Activated B cell treated with CpG ODN at 0.5 μM for 24 hours (primary cell): Measurements from ENCODE around the gene KLHL29. TPM values are rescaled to one million over a fixed set of nuclear protein-coding genes. Genes with fewer than 3 reads are reported as not detected.
A peak's percentile ranks its signal among the peaks of the same experiment; 100 is the strongest.

Source experiments
- ATAC-seq: fragments of 200-7000 bp; cut with Tn5 transposase; one replicate; pipeline ENCODE4 v1.10.0; 2021; ENCODE audit warnings: low read depth, mild to moderate bottlenecking, moderate library complexity
- CTCF ChIA-PET: fragments of 350-600 bp; sonication (Branson Sonifier 250); formaldehyde crosslinking; loops from one replicate; lab custom pipeline; 2021; ENCODE audit warnings: antibody characterized with exemption; lab: Charles Lee
- POLR2A ChIA-PET: fragments of 350-600 bp; sonication (Branson Sonifier 250); formaldehyde crosslinking; loops from one replicate; lab custom pipeline; 2021; ENCODE audit warnings: antibody characterized with exemption; lab: Charles Lee
- DNase-seq: peaks from one replicate; pipeline ENCODE4 v3.0.0; 2022
- H3K27ac Mint-ChIP-seq: one replicate; pipeline ENCODE4 v1.8.0; 2020; ENCODE audit warnings: mixed read lengths
- H3K27me3 Mint-ChIP-seq: one replicate; pipeline ENCODE4 v1.8.0; 2021; ENCODE audit warnings: mixed read lengths
- H3K36me3 Mint-ChIP-seq: one replicate; pipeline ENCODE4 v1.8.0; 2021; ENCODE audit warnings: low read depth, mixed read lengths
- H3K4me1 Mint-ChIP-seq: one replicate; pipeline ENCODE4 v1.8.0; 2021; ENCODE audit warnings: mixed read lengths
- H3K4me3 Mint-ChIP-seq: one replicate; pipeline ENCODE4 v1.8.0; 2020; ENCODE audit warnings: mild to moderate bottlenecking, mixed read lengths
- H3K9me3 Mint-ChIP-seq: one replicate; pipeline ENCODE4 v1.8.0; 2020; ENCODE audit warnings: mixed read lengths
- intact Hi-C: fragments of 100-400 bp; cut with micrococcal nuclease; formaldehyde crosslinking; loops from one replicate; pipeline ENCODE4 v1.15.1; 2024
- total RNA-seq: library from RNA; stranded (reverse); gene quantifications from 2 replicates; pipeline ENCODE4 v1.2.3, GENCODE V29; 2022
- TF ChIP-seq, protein P1 (sequence below): fragments of 200-600 bp; IDR thresholded peaks from one replicate; pipeline ENCODE4 v1.8.0; 2022; ENCODE audit warnings: antibody characterized with exemption, mild to moderate bottlenecking

KLHL29 gene
- total RNA-seq, 1 donor from 2014 or later: 2.5 TPM

DNA sequence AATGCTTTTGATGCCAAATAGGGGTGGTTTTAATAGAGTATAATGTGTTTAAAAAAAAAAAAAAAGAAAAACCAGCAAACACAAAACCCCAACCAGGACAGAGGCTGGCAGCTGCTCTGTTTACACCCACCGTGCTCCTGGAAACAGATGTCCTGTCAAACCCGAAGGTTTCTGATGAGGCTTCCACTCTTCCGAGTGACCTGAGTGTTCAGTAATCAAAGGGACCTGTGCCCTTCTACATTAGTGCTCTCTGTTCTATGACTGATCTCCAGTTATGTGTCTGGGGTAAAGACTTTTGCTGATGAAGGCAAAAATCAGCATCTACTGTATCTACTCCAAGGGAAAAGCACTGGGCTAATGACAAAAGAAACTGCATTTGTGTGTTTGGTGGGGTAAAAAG lies 3.5 kb upstream of the KLHL29 start:
- ChIA-PET POLR2A (no interaction called here), CTCF (no interaction called here)
- H3K4me3 Mint-ChIP-seq: no peak overlapping the region
- intact Hi-C loops: no loop called here
- no peak for ATAC-seq
- peaks cover 7% of the 10 kb centered on the region for H3K27me3 Mint-ChIP-seq
- TF ChIP-seq, protein P1, sequence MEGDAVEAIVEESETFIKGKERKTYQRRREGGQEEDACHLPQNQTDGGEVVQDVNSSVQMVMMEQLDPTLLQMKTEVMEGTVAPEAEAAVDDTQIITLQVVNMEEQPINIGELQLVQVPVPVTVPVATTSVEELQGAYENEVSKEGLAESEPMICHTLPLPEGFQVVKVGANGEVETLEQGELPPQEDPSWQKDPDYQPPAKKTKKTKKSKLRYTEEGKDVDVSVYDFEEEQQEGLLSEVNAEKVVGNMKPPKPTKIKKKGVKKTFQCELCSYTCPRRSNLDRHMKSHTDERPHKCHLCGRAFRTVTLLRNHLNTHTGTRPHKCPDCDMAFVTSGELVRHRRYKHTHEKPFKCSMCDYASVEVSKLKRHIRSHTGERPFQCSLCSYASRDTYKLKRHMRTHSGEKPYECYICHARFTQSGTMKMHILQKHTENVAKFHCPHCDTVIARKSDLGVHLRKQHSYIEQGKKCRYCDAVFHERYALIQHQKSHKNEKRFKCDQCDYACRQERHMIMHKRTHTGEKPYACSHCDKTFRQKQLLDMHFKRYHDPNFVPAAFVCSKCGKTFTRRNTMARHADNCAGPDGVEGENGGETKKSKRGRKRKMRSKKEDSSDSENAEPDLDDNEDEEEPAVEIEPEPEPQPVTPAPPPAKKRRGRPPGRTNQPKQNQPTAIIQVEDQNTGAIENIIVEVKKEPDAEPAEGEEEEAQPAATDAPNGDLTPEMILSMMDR: no peak
- peaks cover 1% of the 10 kb centered on the region for H3K36me3 Mint-ChIP-seq
- H3K9me3 Mint-ChIP-seq: no peaks in the 10 kb centered on the region
- DNase-seq: no peak
- peak overlapping the region; percentile 86 for H3K27ac Mint-ChIP-seq
- H3K4me1 Mint-ChIP-seq: peaks cover 32% of the 10 kb centered on the region

DNA sequence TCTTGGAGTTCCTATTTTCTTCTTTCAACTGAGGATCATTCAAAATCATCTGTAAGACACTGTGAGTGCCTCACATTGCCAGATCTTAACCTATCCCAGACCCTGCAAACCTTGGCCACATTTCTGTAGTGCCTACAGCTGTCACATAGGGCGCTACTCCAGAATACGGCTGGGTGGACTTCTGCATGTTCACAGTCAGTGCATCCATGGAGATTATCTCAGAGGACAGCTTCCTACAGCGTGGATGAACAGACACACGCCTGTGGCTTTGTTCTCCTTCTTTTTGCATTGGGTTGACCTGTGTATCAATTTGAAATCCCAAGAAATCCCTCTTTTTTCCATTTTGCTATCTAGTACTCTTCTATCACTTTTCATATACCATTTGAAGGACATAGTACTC lies 1.9 kb upstream of the KLHL29 start:
- H3K27ac Mint-ChIP-seq: no peak overlapping the region
- TF ChIP-seq, protein P1: no peak
- peaks cover 1% of the 10 kb centered on the region for H3K36me3 Mint-ChIP-seq
- ChIA-PET CTCF (no interaction called here), POLR2A (no interaction called here)
- H3K4me1 Mint-ChIP-seq: peaks cover 39% of the 10 kb centered on the region
- peak overlapping the region; percentile 24 for H3K4me3 Mint-ChIP-seq
- intact Hi-C loops: no loop called here
- H3K9me3 Mint-ChIP-seq: no peaks in the 10 kb centered on the region
- H3K27me3 Mint-ChIP-seq: peaks cover 14% of the 10 kb centered on the region
- ATAC-seq (no peak), DNase-seq (no peak)

DNA sequence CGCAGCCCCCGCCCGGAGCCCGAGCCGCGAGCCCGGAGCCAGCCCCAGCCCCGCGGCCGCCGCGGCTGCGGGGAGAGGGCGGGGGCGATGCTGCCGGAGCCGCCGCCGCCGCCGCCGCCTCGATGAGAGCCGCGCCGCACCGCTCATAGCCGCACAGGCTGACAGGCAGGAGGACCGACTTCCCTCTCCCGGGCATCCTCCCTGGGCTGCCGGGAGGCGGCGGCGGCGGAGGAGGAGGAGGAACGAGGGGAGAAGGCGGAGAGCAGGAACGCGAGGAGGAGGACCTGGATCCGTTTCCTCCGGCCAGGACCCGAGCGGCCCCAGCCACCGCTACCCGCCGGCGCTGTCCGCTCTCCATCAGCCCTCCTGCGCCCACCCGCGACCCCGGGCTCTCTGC lies 370 bp downstream of the KLHL29 start:
- Mint-ChIP-seq H3K36me3 (peaks cover 1% of the 10 kb centered on the region), H3K4me1 (peaks cover 31% of the 10 kb centered on the region), H3K27me3 (peaks cover 32% of the 10 kb centered on the region), H3K4me3 (peak overlapping the region; percentile 55), H3K9me3 (no peaks in the 10 kb centered on the region), H3K27ac (no peak overlapping the region)
- TF ChIP-seq, protein P1: no peak
- intact Hi-C loops: no loop called here
- ATAC-seq (peak; percentile 33), DNase-seq (no peak)
- ChIA-PET CTCF (no interaction called here), POLR2A (interaction anchor here (1.1 kb wide), 1 partner anchor 19 kb away, joined by 3 read pairs; no protein-coding TSS in a partner anchor)

DNA sequence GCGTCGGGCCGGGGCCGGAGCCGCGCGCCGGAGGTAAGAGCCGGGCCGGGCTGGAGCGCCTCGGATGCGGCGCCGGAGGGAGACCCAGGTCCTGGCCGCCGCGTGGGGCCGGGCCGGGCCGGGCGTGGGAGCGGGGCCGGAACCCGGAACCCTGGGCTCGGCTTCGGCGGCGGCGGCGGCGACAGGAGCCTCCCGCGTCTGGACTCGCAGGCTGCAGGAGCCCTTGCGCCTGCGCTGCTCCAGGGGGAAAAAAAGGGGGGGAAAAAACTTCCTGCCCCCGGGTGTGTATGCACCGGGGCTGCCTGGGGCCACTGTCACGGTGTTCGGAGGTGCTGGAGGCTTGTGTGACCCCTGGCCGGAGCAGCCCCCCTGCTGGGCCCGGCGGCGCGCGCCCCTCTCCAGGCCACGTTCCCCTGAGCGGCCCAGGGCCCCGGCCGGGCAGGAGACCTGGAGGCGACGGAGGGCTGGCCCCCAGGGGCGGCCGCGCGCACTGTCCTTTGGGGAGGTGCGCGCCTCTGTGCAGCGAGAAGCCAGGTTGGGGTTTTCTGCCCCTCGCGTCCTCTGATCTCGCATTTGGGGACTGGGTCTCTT lies 864 bp downstream of the KLHL29 start:
- ChIA-PET CTCF (no interaction called here), POLR2A (interaction anchor here (1.5 kb wide), 1 partner anchor 19 kb away, joined by 4 read pairs; no protein-coding TSS in a partner anchor)
- no peak for ATAC-seq
- DNase-seq: peak; percentile 32
- H3K4me3 Mint-ChIP-seq: peak overlapping the region; percentile 86
- H3K27ac Mint-ChIP-seq: peak overlapping the region; percentile 26
- TF ChIP-seq, protein P1: no peak
- H3K4me1 Mint-ChIP-seq: peaks cover 26% of the 10 kb centered on the region
- peaks cover 33% of the 10 kb centered on the region for H3K27me3 Mint-ChIP-seq
- peaks cover 1% of the 10 kb centered on the region for H3K36me3 Mint-ChIP-seq
- no peaks in the 10 kb centered on the region for H3K9me3 Mint-ChIP-seq
- intact Hi-C loops: loop anchor here (2.0 kb wide), 1 partner anchor 19 kb away; no protein-coding TSS in a partner anchor

DNA sequence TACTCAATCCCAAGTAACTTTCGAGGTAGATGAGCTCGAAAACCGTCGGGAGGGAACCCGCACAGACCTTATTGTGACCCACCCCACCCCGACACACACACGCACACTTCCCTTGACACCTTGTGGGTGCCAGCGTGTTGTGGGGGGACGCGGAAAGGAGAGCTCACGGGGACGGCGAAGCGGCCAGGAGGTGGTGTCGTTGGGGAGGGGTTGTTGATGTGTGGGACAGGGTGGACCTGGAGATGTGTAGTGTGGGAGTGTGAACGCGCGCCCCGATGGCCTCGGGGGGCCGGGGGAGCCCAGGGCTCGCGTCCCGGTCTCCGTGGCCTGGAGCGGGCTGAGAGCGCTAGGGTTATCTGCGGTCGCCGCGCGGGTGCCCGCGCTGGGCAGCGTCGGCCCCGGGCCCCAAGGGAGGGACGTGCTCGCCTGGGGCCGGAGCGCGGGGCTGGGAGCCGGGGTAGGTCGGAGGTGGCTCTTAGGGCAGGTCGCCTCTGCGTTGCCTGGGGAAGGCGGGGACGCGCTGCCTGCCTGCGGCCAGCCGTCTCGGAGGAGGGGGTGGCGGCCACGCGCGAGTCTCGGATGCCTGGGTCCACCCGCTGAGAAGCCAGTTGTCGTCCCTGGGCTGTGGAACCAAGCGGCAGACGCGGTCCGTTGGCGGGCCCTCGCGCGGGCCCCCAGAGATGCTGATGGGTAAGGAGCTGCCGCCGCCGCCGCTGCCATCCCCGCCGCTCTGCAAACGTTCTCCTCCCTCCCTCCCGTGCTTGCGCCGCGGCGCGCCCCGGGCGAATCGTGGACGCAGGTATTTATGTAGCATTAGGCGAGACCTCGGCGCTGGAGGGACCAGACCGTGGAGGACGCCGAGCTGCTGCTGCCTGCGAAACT lies 1.6 kb downstream of the KLHL29 start:
- H3K4me1 Mint-ChIP-seq: peaks cover 22% of the 10 kb centered on the region
- peak overlapping the region; percentile 86 for H3K4me3 Mint-ChIP-seq
- intact Hi-C loops: loop anchor here (2.0 kb wide), 1 partner anchor 18 kb away; no protein-coding TSS in a partner anchor
- POLR2A ChIA-PET: interaction anchor here (1.5 kb wide), 1 partner anchor 18 kb away, joined by 4 read pairs; no protein-coding TSS in a partner anchor
- peak overlapping the region; percentile 26 for H3K27ac Mint-ChIP-seq
- DNase-seq (no peak), ATAC-seq (no peak)
- TF ChIP-seq, protein P1: no peak
- no peaks in the 10 kb centered on the region for H3K9me3 Mint-ChIP-seq
- peaks cover 1% of the 10 kb centered on the region for H3K36me3 Mint-ChIP-seq
- peaks cover 38% of the 10 kb centered on the region for H3K27me3 Mint-ChIP-seq
- CTCF ChIA-PET: no interaction called here
